Liver (tissue), 3 donors: ENCODE data around the gene MARS1.

ENCODE experiments used
- EGR1 ChIP-seq, 2 donors: IDR thresholded peaks; 2 replicates each; pipeline ENCODE4 v1.6.1; 2016 to 2018; ENCODE audit warnings: antibody characterized with exemption in 2 of 2, low read depth in 2 of 2
- FOXA2 ChIP-seq: IDR thresholded peaks from 2 replicates; pipeline ENCODE4 v1.6.1; 2016; ENCODE audit warnings: antibody characterized with exemption
- GABPA ChIP-seq, 2 donors: IDR thresholded peaks in 1 of 2; conservative IDR thresholded peaks in 1 of 2; 2 replicates each; pipeline ENCODE4 v1.6.1; 2016; ENCODE audit warnings: antibody characterized with exemption in 2 of 2, mild to moderate bottlenecking in 1 of 2, moderate library complexity in 1 of 2
- JUND ChIP-seq, 2 donors: IDR thresholded peaks; 2 replicates each; pipeline ENCODE4 v1.6.1; 2016; ENCODE audit warnings: antibody characterized with exemption in 2 of 2
- RAD21 ChIP-seq, 2 donors: IDR thresholded peaks; 2 replicates each; pipeline ENCODE4 v1.6.1; 2016; ENCODE audit warnings: antibody characterized with exemption in 2 of 2, mild to moderate bottlenecking in 2 of 2
- RXRA ChIP-seq, 2 donors: IDR thresholded peaks; 2 replicates each; pipeline ENCODE4 v1.6.1; 2017 to 2018; ENCODE audit warnings: antibody characterized with exemption in 2 of 2, mild to moderate bottlenecking in 1 of 2
- SP1 ChIP-seq: IDR thresholded peaks from 2 replicates; pipeline ENCODE4 v1.6.1; 2018; ENCODE audit warnings: antibody characterized with exemption, mild to moderate bottlenecking
- TAF1 ChIP-seq: conservative IDR thresholded peaks from 2 replicates; pipeline ENCODE4 v1.6.1; 2016; ENCODE audit warnings: antibody characterized with exemption, mild to moderate bottlenecking
- YY1 ChIP-seq: IDR thresholded peaks from 2 replicates; pipeline ENCODE4 v1.6.1; 2016; ENCODE audit warnings: antibody characterized with exemption, mild to moderate bottlenecking
- TF ChIP-seq, protein P1 (sequence below): fragments of 150-350 bp; IDR thresholded peaks from 2 replicates; pipeline ENCODE4 v1.5.1; 2017; ENCODE audit warnings: improper control_type of control experiment, low read depth, low read length; ENCODE audit not compliant: missing input control
- TF ChIP-seq, protein P2 (sequence below): IDR thresholded peaks from 2 replicates; pipeline ENCODE4 v1.6.1; 2016; ENCODE audit warnings: antibody characterized with exemption
- TF ChIP-seq, protein P3 (sequence below): IDR thresholded peaks from 2 replicates; pipeline ENCODE4 v1.6.1; 2016; ENCODE audit warnings: antibody characterized with exemption
- TF ChIP-seq, protein P4 (sequence below): IDR thresholded peaks from 2 replicates; pipeline ENCODE4 v1.6.1; 2016; ENCODE audit warnings: antibody characterized with exemption, mild to moderate bottlenecking
- donor health status: healthy.
- donor health status: healthy.

DNA sequence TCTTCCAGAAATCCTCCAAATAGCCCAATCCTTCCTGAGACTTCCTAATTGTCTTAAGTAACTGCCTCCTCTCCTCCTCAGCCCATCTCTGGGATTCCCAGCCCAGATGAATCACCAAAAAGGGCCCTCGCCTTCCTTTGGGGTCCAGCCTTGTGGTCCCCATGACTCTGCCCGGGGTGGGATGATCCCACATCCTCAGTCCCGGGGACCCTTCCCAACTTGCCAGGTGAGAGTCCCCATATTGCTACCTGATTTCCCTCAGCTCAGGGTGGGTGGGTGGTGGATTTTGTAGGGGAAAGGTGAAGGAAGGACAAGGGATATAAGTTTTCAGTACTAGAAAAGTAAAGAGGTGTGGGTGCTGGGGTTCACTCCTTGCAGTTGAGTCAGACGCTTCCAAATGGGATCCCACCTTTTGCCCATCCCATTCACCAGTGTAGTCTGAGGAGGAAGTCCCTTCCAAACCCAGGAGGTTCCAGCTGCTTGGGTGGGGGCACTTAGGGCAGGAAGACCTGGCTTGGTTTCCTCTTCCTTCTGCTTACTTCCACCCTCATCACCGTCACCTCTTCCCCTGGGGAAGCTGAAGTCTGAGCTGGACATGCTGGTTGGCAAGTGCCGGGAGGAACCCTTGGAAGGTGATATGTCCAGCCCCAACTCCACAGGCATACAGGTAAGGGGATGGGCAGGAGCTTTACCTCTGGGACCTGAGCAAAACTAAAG, 22.7 kb upstream of the MARS1 start:
- no peak for TF ChIP-seq RXRA (IDR thresholded peaks at IDR 0.05)
- TF ChIP-seq, protein P1, sequence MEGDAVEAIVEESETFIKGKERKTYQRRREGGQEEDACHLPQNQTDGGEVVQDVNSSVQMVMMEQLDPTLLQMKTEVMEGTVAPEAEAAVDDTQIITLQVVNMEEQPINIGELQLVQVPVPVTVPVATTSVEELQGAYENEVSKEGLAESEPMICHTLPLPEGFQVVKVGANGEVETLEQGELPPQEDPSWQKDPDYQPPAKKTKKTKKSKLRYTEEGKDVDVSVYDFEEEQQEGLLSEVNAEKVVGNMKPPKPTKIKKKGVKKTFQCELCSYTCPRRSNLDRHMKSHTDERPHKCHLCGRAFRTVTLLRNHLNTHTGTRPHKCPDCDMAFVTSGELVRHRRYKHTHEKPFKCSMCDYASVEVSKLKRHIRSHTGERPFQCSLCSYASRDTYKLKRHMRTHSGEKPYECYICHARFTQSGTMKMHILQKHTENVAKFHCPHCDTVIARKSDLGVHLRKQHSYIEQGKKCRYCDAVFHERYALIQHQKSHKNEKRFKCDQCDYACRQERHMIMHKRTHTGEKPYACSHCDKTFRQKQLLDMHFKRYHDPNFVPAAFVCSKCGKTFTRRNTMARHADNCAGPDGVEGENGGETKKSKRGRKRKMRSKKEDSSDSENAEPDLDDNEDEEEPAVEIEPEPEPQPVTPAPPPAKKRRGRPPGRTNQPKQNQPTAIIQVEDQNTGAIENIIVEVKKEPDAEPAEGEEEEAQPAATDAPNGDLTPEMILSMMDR = no peak
- no peak for TF ChIP-seq YY1
- TF ChIP-seq RAD21 (IDR thresholded peaks at IDR 0.05) = no peak
- TF ChIP-seq, protein P2, sequence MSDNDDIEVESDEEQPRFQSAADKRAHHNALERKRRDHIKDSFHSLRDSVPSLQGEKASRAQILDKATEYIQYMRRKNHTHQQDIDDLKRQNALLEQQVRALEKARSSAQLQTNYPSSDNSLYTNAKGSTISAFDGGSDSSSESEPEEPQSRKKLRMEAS = no peak
- TF ChIP-seq, protein P3, sequence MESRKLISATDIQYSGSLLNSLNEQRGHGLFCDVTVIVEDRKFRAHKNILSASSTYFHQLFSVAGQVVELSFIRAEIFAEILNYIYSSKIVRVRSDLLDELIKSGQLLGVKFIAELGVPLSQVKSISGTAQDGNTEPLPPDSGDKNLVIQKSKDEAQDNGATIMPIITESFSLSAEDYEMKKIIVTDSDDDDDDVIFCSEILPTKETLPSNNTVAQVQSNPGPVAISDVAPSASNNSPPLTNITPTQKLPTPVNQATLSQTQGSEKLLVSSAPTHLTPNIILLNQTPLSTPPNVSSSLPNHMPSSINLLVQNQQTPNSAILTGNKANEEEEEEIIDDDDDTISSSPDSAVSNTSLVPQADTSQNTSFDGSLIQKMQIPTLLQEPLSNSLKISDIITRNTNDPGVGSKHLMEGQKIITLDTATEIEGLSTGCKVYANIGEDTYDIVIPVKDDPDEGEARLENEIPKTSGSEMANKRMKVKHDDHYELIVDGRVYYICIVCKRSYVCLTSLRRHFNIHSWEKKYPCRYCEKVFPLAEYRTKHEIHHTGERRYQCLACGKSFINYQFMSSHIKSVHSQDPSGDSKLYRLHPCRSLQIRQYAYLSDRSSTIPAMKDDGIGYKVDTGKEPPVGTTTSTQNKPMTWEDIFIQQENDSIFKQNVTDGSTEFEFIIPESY = no peak
- TF ChIP-seq, protein P4, sequence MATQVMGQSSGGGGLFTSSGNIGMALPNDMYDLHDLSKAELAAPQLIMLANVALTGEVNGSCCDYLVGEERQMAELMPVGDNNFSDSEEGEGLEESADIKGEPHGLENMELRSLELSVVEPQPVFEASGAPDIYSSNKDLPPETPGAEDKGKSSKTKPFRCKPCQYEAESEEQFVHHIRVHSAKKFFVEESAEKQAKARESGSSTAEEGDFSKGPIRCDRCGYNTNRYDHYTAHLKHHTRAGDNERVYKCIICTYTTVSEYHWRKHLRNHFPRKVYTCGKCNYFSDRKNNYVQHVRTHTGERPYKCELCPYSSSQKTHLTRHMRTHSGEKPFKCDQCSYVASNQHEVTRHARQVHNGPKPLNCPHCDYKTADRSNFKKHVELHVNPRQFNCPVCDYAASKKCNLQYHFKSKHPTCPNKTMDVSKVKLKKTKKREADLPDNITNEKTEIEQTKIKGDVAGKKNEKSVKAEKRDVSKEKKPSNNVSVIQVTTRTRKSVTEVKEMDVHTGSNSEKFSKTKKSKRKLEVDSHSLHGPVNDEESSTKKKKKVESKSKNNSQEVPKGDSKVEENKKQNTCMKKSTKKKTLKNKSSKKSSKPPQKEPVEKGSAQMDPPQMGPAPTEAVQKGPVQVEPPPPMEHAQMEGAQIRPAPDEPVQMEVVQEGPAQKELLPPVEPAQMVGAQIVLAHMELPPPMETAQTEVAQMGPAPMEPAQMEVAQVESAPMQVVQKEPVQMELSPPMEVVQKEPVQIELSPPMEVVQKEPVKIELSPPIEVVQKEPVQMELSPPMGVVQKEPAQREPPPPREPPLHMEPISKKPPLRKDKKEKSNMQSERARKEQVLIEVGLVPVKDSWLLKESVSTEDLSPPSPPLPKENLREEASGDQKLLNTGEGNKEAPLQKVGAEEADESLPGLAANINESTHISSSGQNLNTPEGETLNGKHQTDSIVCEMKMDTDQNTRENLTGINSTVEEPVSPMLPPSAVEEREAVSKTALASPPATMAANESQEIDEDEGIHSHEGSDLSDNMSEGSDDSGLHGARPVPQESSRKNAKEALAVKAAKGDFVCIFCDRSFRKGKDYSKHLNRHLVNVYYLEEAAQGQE = no peak
- no peak for TF ChIP-seq TAF1
- no peak for TF ChIP-seq GABPA (IDR thresholded peaks at IDR 0.05 in 1 of 2, conservative IDR thresholded peaks at IDR 0.05 in 1 of 2)
- TF ChIP-seq EGR1 (IDR thresholded peaks at IDR 0.05; ENCODE audit: low read depth in 2 of 2) = no peak
- no peak for TF ChIP-seq JUND (IDR thresholded peaks at IDR 0.05)
- no peak for TF ChIP-seq SP1
- TF ChIP-seq FOXA2 = no peak
